Endothelial cell of umbilical vein (primary cell): Measurements from ENCODE around the gene SLC5A10. TPM values are rescaled to one million over a fixed set of nuclear protein-coding genes. Genes with fewer than 3 reads are reported as not detected.

Source experiments
- BruUV-seq: library from RNA; stranded (reverse); fragments of 400-500 nt; replicated peaks from 2 replicates; lab custom pipeline; 2021; lab: Mats Ljungman, UMichigan
- CTCF ChIA-PET: fragments of 300-600, 350-600 bp; sonication (Branson Sonifier 250); formaldehyde crosslinking; loops from one replicate; lab custom pipeline; 2021; ENCODE audit warnings: antibody characterized with exemption, inconsistent platforms; lab: Charles Lee
- POLR2A ChIA-PET: fragments of 300-600, 350-600 bp; sonication (Branson Sonifier 250); formaldehyde crosslinking; loops from one replicate; lab custom pipeline; 2021; ENCODE audit warnings: antibody characterized with exemption, inconsistent platforms; lab: Charles Lee
- DNase-seq: peaks from one replicate; pipeline ENCODE4 v3.0.0-alpha.2; 2011; ENCODE audit warnings: low read depth, low spot score
- FAIRE-seq: peaks from 2 replicates; lab custom pipeline; 2011; peaks lifted over from hg19 to GRCh38; lab: Jason Lieb, UNC
- H2AFZ ChIP-seq: 2 replicates; pipeline ENCODE4 v1.6.0; 2012; ENCODE audit warnings: low read depth, low read length, control low read depth, inconsistent platforms
- H3K27ac ChIP-seq: 2 replicates; pipeline ENCODE4 v1.5.1; 2011; ENCODE audit warnings: low read depth, mild to moderate bottlenecking, control low read depth, low read length, moderate library complexity; ENCODE audit not compliant: insufficient read depth
- H3K27me3 ChIP-seq, 2 experiments: 2 replicates each; pipeline versions ENCODE4 v1.6.0 to v1.6.1; 2011; ENCODE audit warnings: low read length in 2 of 2, mixed read lengths in 1 of 2; ENCODE audit not compliant: control insufficient read depth in 2 of 2, insufficient read depth in 2 of 2
- H3K36me3 ChIP-seq, 2 experiments: 2 replicates in 1 of 2; 3 replicates in 1 of 2; pipeline ENCODE4 v1.5.1; 2011; ENCODE audit warnings: low read length in 2 of 2, mild to moderate bottlenecking in 1 of 2, moderate library complexity in 1 of 2; ENCODE audit not compliant: control insufficient read depth in 2 of 2, insufficient read depth in 2 of 2; ENCODE audit errors: extremely low read depth in 1 of 2
- H3K4me1 ChIP-seq: 3 replicates; pipeline ENCODE4 v1.5.1; 2011; ENCODE audit warnings: mild to moderate bottlenecking, low read length; ENCODE audit not compliant: control insufficient read depth, insufficient read depth; ENCODE audit errors: extremely low read depth
- H3K4me2 ChIP-seq: 2 replicates; pipeline ENCODE4 v1.6.1; 2011; ENCODE audit warnings: low read length, control low read depth, mixed read lengths; ENCODE audit not compliant: insufficient read depth
- H3K4me3 ChIP-seq, 3 experiments: fragments of 200-600 bp in 1 of 3; sonication (generic), shearing (Covaris generic) in 1 of 3; replicated peaks in 1 of 3; 2 replicates each; pipeline ENCODE4 v1.5.1; 2011 to 2016; ENCODE audit warnings: control low read depth in 3 of 3, low read length in 3 of 3, mild to moderate bottlenecking in 2 of 3, inconsistent platforms in 1 of 3, low read depth in 1 of 3, moderate library complexity in 1 of 3; ENCODE audit not compliant: insufficient read depth in 1 of 3
- H3K79me2 ChIP-seq: 2 replicates; pipeline ENCODE4 v1.6.0; 2012; ENCODE audit warnings: low read length, inconsistent platforms; ENCODE audit not compliant: control insufficient read depth, insufficient read depth
- H3K9ac ChIP-seq: replicated peaks from 2 replicates; pipeline ENCODE3; 2011; ENCODE audit warnings: low read length, control low read depth; ENCODE audit not compliant: insufficient read depth; ENCODE audit errors: extremely low read depth
- H3K9me1 ChIP-seq: replicated peaks from 3 replicates; pipeline ENCODE4 v1.6.0; 2011; ENCODE audit warnings: mild to moderate bottlenecking, low read length; ENCODE audit not compliant: control insufficient read depth, insufficient read depth; ENCODE audit errors: extremely low read depth
- H3K9me3 ChIP-seq: replicated peaks from 2 replicates; pipeline ENCODE4 v1.5.1; 2012; ENCODE audit warnings: low read length, inconsistent platforms; ENCODE audit not compliant: control insufficient read depth, insufficient read depth
- H4K20me1 ChIP-seq: replicated peaks from 2 replicates; pipeline ENCODE3; 2011; ENCODE audit warnings: mild to moderate bottlenecking, low read length; ENCODE audit not compliant: control insufficient read depth, insufficient read depth; ENCODE audit errors: extremely low read depth
- CTCF ChIP-seq, 2 donors: IDR thresholded peaks; 1 replicate in 1 of 2; 2 replicates in 1 of 2; pipeline ENCODE4 v1.5.1; 2011; ENCODE audit warnings: low read length in 2 of 2, mild to moderate bottlenecking in 2 of 2, moderate library complexity in 2 of 2, control low read depth in 1 of 2, inconsistent platforms in 1 of 2, low read depth in 1 of 2; ENCODE audit not compliant: insufficient read depth in 1 of 2; ENCODE audit errors: extremely low read depth in 1 of 2
- EZH2 ChIP-seq: IDR thresholded peaks from 2 replicates; pipeline ENCODE4 v1.6.1; 2012; ENCODE audit warnings: borderline replicate concordance, low read depth, mild to moderate bottlenecking, moderate library complexity, low read length, inconsistent platforms; ENCODE audit not compliant: severe bottlenecking
- FOS ChIP-seq: IDR thresholded peaks from 2 replicates; pipeline ENCODE4 v1.6.1; 2011; ENCODE audit warnings: mild to moderate bottlenecking, low read length, moderate library complexity, borderline replicate concordance; ENCODE audit not compliant: insufficient read depth
- GATA2 ChIP-seq: IDR thresholded peaks from 2 replicates; pipeline ENCODE4 v1.7.0; 2011; ENCODE audit warnings: low read depth, mild to moderate bottlenecking, moderate library complexity, mixed read lengths, low read length; ENCODE audit not compliant: insufficient read length, insufficient read depth
- JUN ChIP-seq: IDR thresholded peaks from 2 replicates; pipeline ENCODE4 v1.6.1; 2011; ENCODE audit warnings: borderline replicate concordance, low read depth; ENCODE audit not compliant: insufficient read length, insufficient read depth
- MAX ChIP-seq: IDR thresholded peaks from 2 replicates; pipeline ENCODE4 v1.6.1; 2011; ENCODE audit not compliant: insufficient read depth, insufficient read length
- MYC ChIP-seq: IDR thresholded peaks from one replicate; pipeline ENCODE4 v1.6.1; 2011; ENCODE audit warnings: mild to moderate bottlenecking, low read depth, low read length
- POLR2A ChIP-seq: IDR thresholded peaks from 2 replicates; pipeline ENCODE4 v1.6.1; 2012; ENCODE audit warnings: low read depth, mild to moderate bottlenecking, control low read depth, low read length
- POLR2AphosphoS5 ChIP-seq: IDR thresholded peaks from 2 replicates; pipeline ENCODE4 v1.6.1; 2012; ENCODE audit warnings: low read depth, mild to moderate bottlenecking, control low read depth, low read length, moderate library complexity; ENCODE audit not compliant: insufficient read depth
- dilution Hi-C: fragments of 300-500 bp; cut with MboI; formaldehyde crosslinking; loops from one replicate; pipeline ENCODE4 v1.15.0; 2019; ENCODE audit warnings: low sequenced_read_pairs; ENCODE audit not compliant: extremely low pct_ligation_motif_present
- intact Hi-C: fragments of 100-400 bp; cut with micrococcal nuclease; formaldehyde crosslinking; loops from one replicate; pipeline ENCODE4 v1.10.0; 2022
- polyA plus RNA-seq, 4 experiments: library from polyadenylated mRNA; depleted of rRNA in 3 of 4; stranded (reverse) in 3 of 4; unstranded in 1 of 4; fragments of >200 nt; gene quantifications; 2 replicates each; pipeline versions ENCODE4 v1.2.1 to v1.2.3, GENCODE V29; 2011 to 2012; ENCODE audit warnings: missing spikeins in 1 of 4
- total RNA-seq: library from RNA; stranded (reverse); gene quantifications from 2 replicates; pipeline ENCODE4 v1.2.3, GENCODE V29; 2021

The SLC5A10 gene
- total and polyA plus RNA-seq, 2 donors (not counting 3 experiments of a cell fraction or from before 2014, with no cell fraction given), result not detected

- dilution Hi-C loops, result no loop called here
- no peak overlapping the region for H3K4me3 ChIP-seq
- H3K9me3 ChIP-seq, result no peaks in the 10 kb centered on the region
- H2AFZ ChIP-seq, result no peak overlapping the region
- no peak for DNase-seq
- no peak overlapping the region for H3K27ac ChIP-seq
- TF ChIP-seq GATA2 (no peak), FOS (no peak), POLR2AphosphoS5 (no peak), MAX (no peak), MYC (no peak), CTCF (IDR thresholded peaks at IDR 0.05; ENCODE audit: extremely low read depth in 1 of 2, insufficient read depth in 1 of 2, low read depth in 1 of 2, low read length in 2 of 2) (no peak), EZH2 (no peak), POLR2A (no peak), JUN (no peak)
- intact Hi-C loops, result no loop called here
- no peak for FAIRE-seq
- no peaks in the 10 kb centered on the region for H4K20me1 ChIP-seq
- peaks cover 0 to 12% of the 10 kb centered on the region in 2 experiments for H3K36me3 ChIP-seq
- no peak overlapping the region for H3K9ac ChIP-seq
- ChIA-PET POLR2A (no interaction called here), CTCF (no interaction called here)
- no peaks in the 10 kb centered on the region for H3K79me2 ChIP-seq
- H3K4me1 ChIP-seq, result peaks cover 4% of the 10 kb centered on the region
- H3K4me2 ChIP-seq, result no peak overlapping the region
- H3K27me3 ChIP-seq, result no peaks in the 10 kb centered on the region
- no TSS peak for BruUV-seq
- H3K9me1 ChIP-seq, result no peaks in the 10 kb centered on the region
These were observed 25.1 kb downstream of the SLC5A10 start for GRCh38 chr17:18977021-18977420.
